ENCODE results near the gene HPCA.

The HPCA gene

DNA sequence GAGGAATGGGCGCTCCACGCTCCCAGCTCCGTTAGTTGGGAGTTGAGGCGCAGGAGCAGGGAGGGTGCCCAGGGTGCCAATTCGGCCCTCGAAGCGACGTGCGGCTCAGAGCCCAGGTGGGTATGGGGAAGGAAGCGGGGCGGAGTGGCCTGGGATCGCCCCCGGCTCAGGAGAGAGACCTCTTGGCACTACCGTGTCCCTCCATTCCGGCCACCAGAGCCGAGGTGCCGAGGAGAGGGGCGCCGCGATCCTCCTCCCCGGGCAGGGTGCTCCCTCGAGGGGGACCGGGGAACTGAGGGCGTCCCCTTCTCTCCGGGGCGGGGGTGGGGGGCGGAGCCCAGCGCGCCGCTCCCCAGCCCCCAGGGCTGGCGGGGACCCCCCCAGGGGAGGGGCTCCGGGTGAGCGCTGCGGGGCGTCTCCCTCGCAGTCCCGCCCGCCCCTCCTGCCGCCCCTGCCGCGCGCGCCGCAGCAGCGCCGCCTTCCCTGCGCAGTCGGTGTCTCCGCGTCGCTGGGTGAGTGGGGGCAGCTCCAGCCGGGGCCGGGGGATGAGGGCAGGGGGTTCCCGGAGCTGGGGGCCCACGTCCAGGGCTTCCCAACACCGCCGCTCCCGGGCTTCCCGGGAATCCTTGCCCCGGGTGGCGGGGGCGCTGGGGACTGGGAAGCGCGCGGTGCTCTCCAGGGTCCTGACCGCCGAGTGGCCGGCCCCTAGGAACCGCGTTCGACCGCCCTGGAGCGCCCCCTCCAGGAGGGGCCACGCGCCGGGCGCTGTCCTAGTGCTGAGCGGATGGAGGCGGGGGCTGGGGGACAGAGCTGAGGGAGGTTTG is at the start of gene HPCA:
Gene HPCA (plus strand): TSS at position 488 of the 824 bp plus-strand sequence. CDS start 2,408 bp downstream, outside the sequence.
- peak; percentile 75 for DNase-seq

- DNase-seq, result no peak
These were observed 37.8 kb upstream of the HPCA start for GRCh38 chr1:32848354-32849063.

DNA sequence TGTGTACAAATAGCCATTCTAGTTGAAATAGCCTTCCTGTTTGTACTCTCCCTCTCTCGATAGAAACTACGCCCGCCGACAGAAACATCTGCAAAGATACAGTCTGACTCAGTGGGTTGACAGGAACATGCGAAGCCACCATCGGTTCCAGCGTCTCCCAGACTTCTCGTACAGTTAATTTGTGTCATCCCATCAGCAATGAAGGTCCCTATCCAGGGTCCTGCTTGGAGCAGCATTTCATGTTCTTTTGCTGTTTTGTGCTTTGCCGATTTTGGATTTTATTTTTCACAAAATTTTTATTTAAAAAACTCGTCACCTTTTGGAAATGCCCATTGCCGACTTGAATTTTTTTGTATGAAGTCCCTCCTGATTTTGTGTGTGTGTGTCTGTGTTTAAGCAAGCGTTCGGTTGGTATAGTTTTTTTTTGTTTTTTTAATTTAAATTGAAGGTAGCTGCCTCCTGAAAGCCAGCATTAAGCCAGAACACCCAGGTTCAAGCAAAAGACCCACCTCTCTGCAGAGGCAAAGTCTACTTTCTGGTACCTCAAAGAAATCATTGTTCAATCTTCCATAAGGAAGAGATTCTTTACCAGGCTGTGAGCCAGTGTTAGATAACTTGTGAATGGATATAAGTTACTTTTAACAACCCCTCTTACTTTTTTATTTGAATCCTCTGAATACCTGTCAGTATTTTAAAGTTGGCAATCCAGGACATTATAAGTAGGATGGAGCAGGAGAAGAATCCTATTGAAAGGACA is 30.3 kb upstream of the HPCA start:
- DNase-seq, result no peak

DNA sequence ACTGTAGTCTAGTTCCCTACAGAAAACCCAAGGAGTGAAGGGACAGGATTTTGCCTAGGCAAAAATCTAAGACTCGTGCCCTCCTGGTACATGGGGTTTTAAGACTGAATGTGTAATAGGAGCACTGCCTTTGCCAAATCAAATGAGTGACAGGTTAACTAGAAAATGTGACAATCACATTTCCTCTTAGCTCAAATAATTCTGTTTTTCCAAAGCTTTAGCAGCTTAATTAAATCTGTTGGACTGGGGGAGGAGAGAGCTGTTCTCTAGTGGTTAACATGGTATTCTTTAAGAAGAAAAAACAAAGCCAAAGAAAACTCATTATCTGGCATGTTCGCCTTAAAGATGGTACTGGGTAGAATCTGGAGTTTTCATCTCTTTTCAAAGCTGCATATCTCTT is 28.2 kb upstream of the HPCA start:
- no peak for DNase-seq

DNA sequence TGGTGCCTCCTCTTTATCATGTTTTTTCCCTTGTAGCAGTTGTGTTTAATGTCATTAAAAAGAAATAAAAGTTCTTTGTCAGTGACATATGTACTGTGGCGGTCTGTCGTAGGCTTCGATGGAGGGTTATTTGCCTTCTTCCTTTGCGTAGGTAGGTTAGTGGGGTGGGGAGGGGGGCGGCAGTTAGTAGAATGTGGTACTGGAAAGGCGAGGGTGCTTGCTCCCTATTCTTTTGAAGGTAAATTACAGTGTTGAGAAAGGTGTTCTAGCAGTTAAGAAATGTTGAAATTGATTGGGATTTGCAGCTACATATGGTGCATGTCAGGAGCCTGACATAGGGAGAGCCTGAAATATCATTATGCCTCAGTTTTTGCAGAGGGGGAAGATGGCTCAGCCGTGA is 27.5 kb upstream of the HPCA start:
- DNase-seq, result no peak

DNA sequence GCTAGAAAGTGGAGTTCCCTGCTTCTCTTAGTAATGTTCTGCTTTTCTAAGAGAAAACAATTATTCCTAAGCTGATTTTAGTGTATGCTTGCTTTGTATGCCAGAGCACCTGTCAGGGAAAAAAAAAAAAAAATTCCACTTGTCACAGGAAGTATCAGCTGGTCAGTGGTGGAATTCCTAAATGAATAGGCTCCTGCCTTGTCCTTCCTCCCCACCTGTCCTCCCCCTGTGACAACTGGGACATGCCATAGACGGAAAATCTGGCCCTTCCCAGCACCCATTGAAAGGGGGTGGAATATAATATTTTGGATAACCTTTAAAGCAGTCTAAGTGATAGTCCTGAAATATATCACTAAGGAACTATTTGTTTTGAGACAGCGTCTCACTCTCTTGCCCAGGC is 26.4 kb upstream of the HPCA start:
- peak; percentile 24 for DNase-seq

- no peak for DNase-seq
These were observed 25.7 kb upstream of the HPCA start for GRCh38 chr1:32860566-32860965.

GRCh38 chr1:32861904-32862695 is 24.2 kb upstream of the HPCA start:
- no peak for DNase-seq

DNA sequence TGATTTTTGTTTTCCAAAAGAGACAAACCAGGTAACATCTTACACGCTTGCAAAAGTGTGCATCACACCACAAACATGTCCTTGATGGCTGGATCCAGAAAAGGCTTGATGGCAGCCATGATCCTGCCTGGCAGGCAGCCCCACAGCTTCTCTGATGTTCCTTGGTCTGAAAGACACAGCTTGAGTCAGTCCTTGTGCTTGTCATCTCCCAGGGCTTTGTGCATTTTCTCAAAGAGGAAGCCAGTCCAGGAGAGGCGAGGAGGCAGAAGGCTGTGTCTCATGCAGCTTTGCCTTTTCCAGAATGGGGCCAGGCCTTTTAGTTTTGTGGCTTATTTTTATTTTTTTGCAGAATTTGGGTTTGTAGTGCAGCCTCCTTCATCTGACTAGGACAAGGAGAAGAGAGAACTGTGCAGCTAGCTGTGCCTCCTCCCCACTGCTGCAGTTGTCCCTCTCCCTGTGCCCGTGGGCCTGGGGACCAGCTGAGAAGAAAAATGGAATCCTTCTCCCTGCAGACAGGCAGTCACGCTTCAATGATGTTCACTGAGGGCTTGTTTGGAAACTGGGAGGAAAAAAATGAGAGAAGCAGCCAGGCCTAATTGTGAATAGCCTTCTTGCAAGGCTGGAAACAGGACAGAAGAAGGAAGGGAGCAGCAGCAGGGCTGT is 22.9 kb upstream of the HPCA start:
- no peak for DNase-seq

DNA sequence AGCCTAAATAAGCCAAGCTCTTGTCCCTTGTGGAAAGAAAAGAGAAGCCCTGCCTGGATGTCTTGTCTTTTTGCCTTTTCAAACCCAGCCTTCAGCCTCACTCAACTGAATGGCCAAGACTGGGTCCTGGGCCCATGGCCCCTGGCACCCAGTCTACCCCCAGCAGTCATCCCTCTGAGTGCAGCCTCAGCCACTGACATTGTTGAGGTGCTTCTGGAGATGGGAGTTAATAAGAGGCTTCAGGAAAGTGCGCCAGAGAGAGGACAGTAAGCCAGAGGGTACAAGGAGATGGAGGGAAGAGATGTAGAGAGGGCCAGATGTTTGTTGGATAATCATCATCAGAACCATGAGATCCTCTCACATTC is 22.4 kb upstream of the HPCA start:
- no peak for DNase-seq

- DNase-seq, result no peak
These were observed 21.8 kb upstream of the HPCA start for GRCh38 chr1:32864375-32865019.

DNA sequence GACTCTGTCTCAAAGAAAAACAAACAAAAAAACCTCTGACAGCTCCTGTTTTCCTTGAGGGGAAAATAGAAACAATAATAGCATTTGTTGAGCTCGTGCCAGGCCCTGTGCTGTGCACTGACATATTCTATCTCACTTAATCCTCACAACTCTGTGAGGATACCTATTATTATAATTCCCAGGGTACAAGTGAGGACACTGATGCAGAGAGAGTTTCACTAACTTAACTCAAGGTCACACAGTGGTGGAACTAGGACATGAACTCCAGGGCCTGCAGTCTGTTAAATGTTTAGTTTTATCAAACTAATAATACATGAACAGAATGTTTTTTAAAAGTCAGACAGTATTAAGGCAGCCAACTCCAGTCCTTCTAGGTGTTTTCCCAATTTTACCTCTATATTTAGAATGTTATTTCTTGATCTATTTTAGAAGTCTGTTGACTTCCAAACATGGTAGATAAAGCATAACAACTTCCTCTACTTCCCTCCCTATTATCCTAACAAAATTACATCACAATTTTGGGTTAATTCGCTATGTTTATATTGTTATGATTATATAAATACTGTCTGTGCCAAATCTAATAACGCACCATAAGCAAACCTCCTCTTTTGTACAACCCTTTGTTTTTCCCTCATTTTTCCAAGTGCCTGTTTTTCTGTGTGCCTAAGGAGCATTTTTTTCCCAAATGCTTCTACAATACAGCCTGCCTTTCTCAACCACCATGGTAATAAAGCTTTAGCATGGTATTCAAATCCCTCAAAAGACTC is 20.5 kb upstream of the HPCA start:
- DNase-seq, result no peak

DNA sequence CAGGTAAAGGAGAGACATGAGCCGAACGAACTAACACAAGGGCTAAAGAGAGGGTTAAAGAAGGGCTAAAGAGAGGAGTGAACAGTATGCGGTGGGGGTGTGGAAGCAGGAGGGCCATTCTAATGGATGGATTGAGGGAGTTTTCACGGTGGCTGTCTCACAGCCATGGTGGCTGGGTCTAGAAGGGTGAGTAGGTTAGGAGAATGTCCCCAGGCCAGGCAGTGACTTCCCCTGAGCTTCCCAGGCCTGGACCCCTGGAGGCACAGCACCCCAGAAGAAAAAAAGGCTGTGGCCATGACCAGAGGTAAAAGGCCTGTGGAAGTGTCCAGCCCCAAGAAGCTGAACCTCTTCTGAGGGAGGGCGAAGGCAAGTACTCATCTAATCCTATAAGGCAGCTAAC is 19.1 kb upstream of the HPCA start:
- DNase-seq, result no peak

- DNase-seq, result no peak
These were observed 18.6 kb upstream of the HPCA start for GRCh38 chr1:32867671-32868070.

- no peak for DNase-seq
These were observed 18.2 kb upstream of the HPCA start for GRCh38 chr1:32868085-32868484.

DNA sequence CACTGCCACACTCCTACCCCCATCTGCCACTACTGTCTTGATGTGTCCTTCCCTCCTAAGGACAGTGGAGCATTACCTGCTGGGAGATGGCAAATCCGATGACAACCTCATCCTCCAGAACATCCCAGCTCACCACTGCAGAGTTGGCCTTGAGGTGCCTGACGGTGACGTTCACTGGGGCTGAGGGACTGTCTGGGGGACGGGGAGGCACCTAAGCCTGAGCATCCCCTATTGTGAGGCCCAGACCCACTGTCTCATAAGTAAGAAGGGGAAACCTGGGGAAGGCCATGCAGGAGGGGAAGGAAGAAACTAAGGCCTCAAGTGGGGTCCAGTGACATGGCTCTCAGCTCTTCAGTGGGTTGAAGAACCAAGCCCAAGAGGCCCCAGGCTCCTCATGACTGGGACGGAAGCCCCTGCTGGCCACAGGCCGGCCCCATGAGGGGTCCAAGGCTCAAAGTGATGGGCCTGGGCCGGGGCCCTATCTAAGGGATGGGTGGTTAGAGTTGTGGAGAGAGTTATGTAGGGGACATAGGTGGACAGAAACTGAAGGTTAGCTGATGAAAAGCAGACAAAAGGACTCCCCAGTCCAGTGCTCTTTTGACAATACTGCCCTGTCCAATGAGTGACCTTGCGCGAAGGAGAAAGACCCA is 17.4 kb upstream of the HPCA start:
- no peak for DNase-seq

DNA sequence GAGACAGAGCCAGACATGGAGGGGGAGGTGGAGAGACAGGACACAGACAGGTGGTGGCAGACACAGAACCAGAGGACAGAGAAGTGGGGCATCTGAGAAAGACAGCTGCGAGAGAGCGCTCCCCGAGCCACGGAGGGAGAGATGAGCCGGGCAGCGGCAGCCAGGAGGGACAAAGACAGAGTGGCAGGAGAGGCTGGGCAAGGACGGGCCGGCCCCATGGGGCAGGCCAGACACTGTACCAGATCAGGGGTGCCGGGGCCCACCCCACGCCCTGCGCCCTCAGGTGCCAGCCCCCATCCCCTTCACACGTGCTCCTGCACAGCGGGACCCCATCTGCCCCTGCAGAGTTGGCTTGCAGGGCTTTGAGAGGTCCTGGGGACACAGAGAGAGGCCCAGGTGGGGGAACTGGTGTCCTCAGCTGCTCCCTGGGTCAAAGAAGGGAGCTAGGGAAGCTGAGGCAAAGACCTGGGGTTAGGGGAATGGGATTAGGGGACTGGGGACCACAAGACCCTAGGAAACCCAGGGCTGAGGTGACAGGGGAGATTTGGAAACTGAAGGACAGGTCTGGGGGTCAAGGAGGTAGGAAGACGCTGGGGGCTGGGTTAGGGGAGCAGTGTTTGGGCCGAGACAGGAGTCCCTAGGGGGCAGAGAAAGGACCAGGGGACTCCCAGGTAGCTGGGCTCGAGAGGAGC is 16.2 kb upstream of the HPCA start:
- no peak for DNase-seq

DNA sequence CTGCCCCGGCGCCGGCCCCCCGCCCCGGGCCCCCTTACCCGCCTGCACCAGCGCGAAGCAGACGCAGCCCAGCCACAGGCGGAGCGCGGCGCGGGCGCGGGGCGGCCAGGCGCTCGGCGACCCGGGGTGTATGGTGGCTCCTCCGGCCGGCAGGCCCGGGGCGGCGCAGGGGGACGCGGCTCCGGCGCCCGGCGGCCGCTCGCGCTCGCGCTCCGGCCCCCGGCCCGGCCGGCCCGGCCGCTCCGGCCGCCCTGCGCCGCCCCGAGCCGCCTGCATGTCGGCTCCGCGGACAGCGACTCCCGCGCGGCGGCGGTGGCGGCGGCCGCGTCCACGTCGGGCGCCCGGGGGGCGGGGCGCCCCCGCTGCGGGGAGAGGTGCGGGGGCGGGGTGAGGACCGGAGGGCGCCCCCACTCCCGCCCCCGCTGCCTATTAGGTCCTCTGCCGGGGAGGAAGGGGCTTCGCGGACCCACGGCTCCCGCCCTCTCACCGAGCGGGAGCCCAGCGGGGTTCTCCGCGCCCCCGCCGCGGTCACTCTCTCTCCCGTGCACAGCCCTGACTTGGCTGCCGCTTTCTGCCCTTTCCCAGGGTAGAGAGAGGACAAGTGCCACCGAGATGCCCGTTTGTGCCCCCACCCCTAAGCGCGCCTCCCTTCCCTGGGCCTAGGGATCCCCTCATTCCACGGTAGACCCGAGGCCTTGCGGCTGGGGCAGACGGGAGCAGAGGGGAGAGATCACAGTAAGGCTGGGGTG is 15.5 kb upstream of the HPCA start, which contains the start of gene FNDC5:
Gene FNDC5 (minus strand): TSS at position 298 of the 749 bp plus-strand sequence.
- DNase-seq, result peak; percentile 69
